Thymus (tissue), 11 donors: ENCODE measurements around the gene PTPRT. TPM values are rescaled to one million over a fixed set of nuclear protein-coding genes. Genes with fewer than 3 reads are reported as not detected.

Experiments
- DNase-seq, 9 donors: peaks; one replicate each; pipeline ENCODE4 v3.0.0-alpha.2; 2013; ENCODE audit warnings: low spot score in 9 of 9, low read depth in 6 of 9, missing footprints in 1 of 9
- H3K27ac ChIP-seq, 2 donors: one replicate each; pipeline ENCODE4 v1.5.1; 2013; ENCODE audit warnings: control low read depth in 1 of 2, low read depth in 1 of 2, low read length in 1 of 2, mild to moderate bottlenecking in 1 of 2, moderate library complexity in 1 of 2
- H3K27me3 ChIP-seq, 2 donors: one replicate each; pipeline ENCODE4 v1.5.1; 2013; ENCODE audit warnings: low read length in 1 of 2; ENCODE audit not compliant: control insufficient read depth in 2 of 2, insufficient read depth in 1 of 2
- H3K36me3 ChIP-seq, 2 donors: one replicate each; pipeline ENCODE4 v1.5.1; 2013; ENCODE audit warnings: low read length in 1 of 2, mild to moderate bottlenecking in 1 of 2, moderate library complexity in 1 of 2; ENCODE audit not compliant: control insufficient read depth in 2 of 2, insufficient read depth in 2 of 2
- H3K4me1 ChIP-seq, 2 donors: one replicate each; pipeline ENCODE4 v1.5.1; 2013; ENCODE audit warnings: low read length in 2 of 2; ENCODE audit not compliant: control insufficient read depth in 2 of 2, insufficient read depth in 2 of 2
- H3K4me3 ChIP-seq, 2 donors: one replicate each; pipeline ENCODE4 v1.5.1; 2013; ENCODE audit warnings: low read length in 2 of 2, control low read depth in 1 of 2, mild to moderate bottlenecking in 1 of 2
- H3K9me3 ChIP-seq, 2 donors: one replicate each; pipeline ENCODE4 v1.5.1; 2013; ENCODE audit warnings: low read length in 1 of 2, mild to moderate bottlenecking in 1 of 2; ENCODE audit not compliant: control insufficient read depth in 2 of 2, insufficient read depth in 1 of 2
- WGBS: extraction: QIAGEN DNeasy Blood & Tissue Kit; methylation state at CpG from one replicate; pipeline ENCODE4 v1.1.7; 2013; 5-methylcytosine and 5-hydroxymethylcytosine counted together
- polyA plus RNA-seq: library from polyadenylated mRNA; stranded (reverse); fragments of 200-250 nt; gene quantifications from one replicate; pipeline ENCODE4 v1.2.3, GENCODE V29; 2013
- total RNA-seq: library from RNA; stranded (reverse); fragments of 120-200 nt; gene quantifications from one replicate; pipeline ENCODE4 v1.2.4, GENCODE V29; 2013
- donor health status: healthy.

Gene PTPRT
- total and polyA plus RNA-seq, 2 donors: 2.4 to 4.5 TPM

GRCh38 chr20:43209831-43210230 lies 20.1 kb upstream of the PTPRT start:
- no peaks in the 10 kb centered on the region for H3K9me3 ChIP-seq
- WGBS: 78% methylated on average over 2 of the region's 2 CpGs
- H3K4me1 ChIP-seq: no peaks in the 10 kb centered on the region
- H3K36me3 ChIP-seq: no peaks in the 10 kb centered on the region
- no peak overlapping the region for H3K27ac ChIP-seq
- H3K4me3 ChIP-seq: no peak overlapping the region
- H3K27me3 ChIP-seq: no peaks in the 10 kb centered on the region
- DNase-seq: no peak

- 83% methylated on average over 4 of the region's 4 CpGs for WGBS
- no peaks in the 10 kb centered on the region for H3K4me1 ChIP-seq
- DNase-seq: no peak
- H3K9me3 ChIP-seq: no peaks in the 10 kb centered on the region
- no peaks in the 10 kb centered on the region for H3K27me3 ChIP-seq
- no peak overlapping the region for H3K27ac ChIP-seq
- no peaks in the 10 kb centered on the region for H3K36me3 ChIP-seq
- no peak overlapping the region for H3K4me3 ChIP-seq
These were observed 16.0 kb upstream of the PTPRT start for GRCh38 chr20:43205699-43206098.

GRCh38 chr20:43202100-43202499 lies 12.4 kb upstream of the PTPRT start:
- WGBS: 92% methylated on average over 6 of the region's 6 CpGs
- Histone ChIP-seq H3K9me3 (no peaks in the 10 kb centered on the region), H3K4me3 (no peak overlapping the region), H3K36me3 (no peaks in the 10 kb centered on the region), H3K27ac (no peak overlapping the region), H3K27me3 (no peaks in the 10 kb centered on the region), H3K4me1 (no peaks in the 10 kb centered on the region)
- DNase-seq: no peak

GRCh38 chr20:43198607-43199006 lies 8.9 kb upstream of the PTPRT start:
- no peaks in the 10 kb centered on the region for H3K36me3 ChIP-seq
- no peaks in the 10 kb centered on the region for H3K27me3 ChIP-seq
- H3K9me3 ChIP-seq: no peaks in the 10 kb centered on the region
- no peak for DNase-seq
- 67% methylated on average over 4 of the region's 4 CpGs for WGBS
- no peaks in the 10 kb centered on the region for H3K4me1 ChIP-seq
- no peak overlapping the region for H3K4me3 ChIP-seq
- no peak overlapping the region for H3K27ac ChIP-seq

- Histone ChIP-seq H3K4me1 (no peaks in the 10 kb centered on the region), H3K36me3 (no peaks in the 10 kb centered on the region), H3K27me3 (peaks cover 0 to 8% of the 10 kb centered on the region in 2 donors), H3K9me3 (no peaks in the 10 kb centered on the region), H3K4me3 (no peak overlapping the region), H3K27ac (no peak overlapping the region)
- no peak for DNase-seq
- WGBS: 94% methylated on average over 3 of the region's 3 CpGs
These were observed 6.5 kb upstream of the PTPRT start for GRCh38 chr20:43196243-43196642.

GRCh38 chr20:43194137-43194536 lies 4.4 kb upstream of the PTPRT start:
- Histone ChIP-seq H3K36me3 (no peaks in the 10 kb centered on the region), H3K4me3 (no peak overlapping the region), H3K9me3 (no peaks in the 10 kb centered on the region), H3K27me3 (peaks cover 19 to 24% of the 10 kb centered on the region in 2 donors), H3K4me1 (no peaks in the 10 kb centered on the region), H3K27ac (no peak overlapping the region)
- DNase-seq: no peak
- 94% methylated on average over 9 of the region's 9 CpGs for whole genome bisulfite sequencing

- H3K36me3 ChIP-seq: no peaks in the 10 kb centered on the region
- no peak for DNase-seq
- 93% methylated on average over 3 of the region's 3 CpGs for WGBS
- no peaks in the 10 kb centered on the region for H3K9me3 ChIP-seq
- H3K27me3 ChIP-seq: peaks cover 26 to 31% of the 10 kb centered on the region in 2 donors
- H3K27ac ChIP-seq: no peak overlapping the region
- H3K4me1 ChIP-seq: no peaks in the 10 kb centered on the region
- no peak overlapping the region for H3K4me3 ChIP-seq
These were observed 3.7 kb upstream of the PTPRT start for GRCh38 chr20:43193443-43193842.

GRCh38 chr20:43191946-43192863 lies 2.5 kb upstream of the PTPRT start:
- Histone ChIP-seq H3K4me1 (no peaks in the 10 kb centered on the region), H3K27me3 (peaks cover 35 to 42% of the 10 kb centered on the region in 2 donors), H3K4me3 (no peak overlapping the region), H3K9me3 (no peaks in the 10 kb centered on the region), H3K27ac (no peak overlapping the region), H3K36me3 (no peaks in the 10 kb centered on the region)
- DNase-seq: no peak
- 31% methylated on average over 12 of the region's 12 CpGs for WGBS

GRCh38 chr20:43191143-43191542 lies 1.4 kb upstream of the PTPRT start:
- Histone ChIP-seq H3K36me3 (no peaks in the 10 kb centered on the region), H3K27ac (no peak overlapping the region), H3K9me3 (no peaks in the 10 kb centered on the region), H3K4me3 (no peak overlapping the region), H3K4me1 (no peaks in the 10 kb centered on the region), H3K27me3 (peaks cover 35 to 42% of the 10 kb centered on the region in 2 donors)
- WGBS: 67% methylated on average over 5 of the region's 5 CpGs
- DNase-seq: no peak
